GM18861 (cell line): Measurements from ENCODE around the gene GPC6.
"Not testable (repeated sequence)": the region's sequence is repeated elsewhere in the genome, so short reads cannot be mapped to it uniquely, and the experiment has no call there.

Experiments
- ATAC-seq: cut with Tn5 transposase; IDR thresholded peaks from one replicate; pipeline ENCODE4 v1.9.1; 2021; ENCODE audit not compliant: unreplicated experiment

GPC6 gene

DNA sequence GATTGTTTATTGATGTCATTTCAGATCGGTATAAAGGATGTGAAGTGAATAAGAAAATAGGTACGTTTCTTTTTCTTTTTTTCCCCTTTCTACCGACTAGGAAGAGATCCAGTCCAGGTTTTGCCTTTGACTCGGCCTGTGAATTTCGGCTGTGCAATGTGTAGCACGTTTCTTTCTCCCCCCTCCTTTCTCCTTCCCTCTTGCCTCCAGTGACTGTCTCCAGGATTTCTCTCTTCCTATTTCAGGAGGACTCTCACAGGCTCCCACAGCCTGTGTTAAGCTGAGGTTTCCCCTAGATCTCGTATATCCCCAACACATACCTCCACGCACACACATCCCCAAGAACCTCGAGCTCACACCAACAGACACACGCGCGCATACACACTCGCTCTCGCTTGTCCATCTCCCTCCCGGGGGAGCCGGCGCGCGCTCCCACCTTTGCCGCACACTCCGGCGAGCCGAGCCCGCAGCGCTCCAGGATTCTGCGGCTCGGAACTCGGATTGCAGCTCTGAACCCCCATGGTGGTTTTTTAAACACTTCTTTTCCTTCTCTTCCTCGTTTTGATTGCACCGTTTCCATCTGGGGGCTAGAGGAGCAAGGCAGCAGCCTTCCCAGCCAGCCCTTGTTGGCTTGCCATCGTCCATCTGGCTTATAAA is at the start of gene GPC6:
Gene GPC6, plus strand, starts transcription at position 185 of the 657 bp plus-strand sequence.
- ATAC-seq: no peak

DNA sequence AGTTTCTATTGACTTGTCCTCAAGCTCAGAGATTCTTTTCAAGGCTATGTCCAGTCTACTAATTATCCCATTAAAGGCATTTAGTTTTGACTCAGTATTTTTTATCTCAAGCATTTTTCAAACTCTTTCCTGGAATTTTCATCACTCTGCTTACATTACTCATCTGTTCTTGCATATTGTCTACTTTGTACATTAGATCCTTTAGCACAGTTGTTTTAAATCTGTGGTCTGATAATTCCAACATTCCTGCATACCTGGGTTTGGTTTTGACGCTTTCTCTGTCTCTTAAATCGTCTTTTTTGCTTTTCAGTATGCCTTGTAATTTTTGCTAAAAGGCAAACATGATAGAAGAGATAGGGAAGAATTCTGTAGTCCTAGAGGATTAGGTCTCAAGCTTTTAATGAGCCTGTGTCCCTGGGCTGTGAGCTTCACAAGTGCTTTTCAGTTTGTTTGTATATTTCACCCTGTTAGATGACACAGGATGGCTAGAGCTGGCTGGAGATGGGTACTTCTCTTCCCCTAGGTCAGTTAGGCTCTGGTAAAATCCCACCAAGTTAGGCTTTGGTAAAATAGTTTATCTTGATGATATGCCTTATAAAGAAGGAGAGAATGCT is 46.1 kb upstream of the GPC6 start:
- ATAC-seq: no peak

GRCh38 chr13:93182406-93182805 is 44.2 kb upstream of the GPC6 start:
- no peak for ATAC-seq

DNA sequence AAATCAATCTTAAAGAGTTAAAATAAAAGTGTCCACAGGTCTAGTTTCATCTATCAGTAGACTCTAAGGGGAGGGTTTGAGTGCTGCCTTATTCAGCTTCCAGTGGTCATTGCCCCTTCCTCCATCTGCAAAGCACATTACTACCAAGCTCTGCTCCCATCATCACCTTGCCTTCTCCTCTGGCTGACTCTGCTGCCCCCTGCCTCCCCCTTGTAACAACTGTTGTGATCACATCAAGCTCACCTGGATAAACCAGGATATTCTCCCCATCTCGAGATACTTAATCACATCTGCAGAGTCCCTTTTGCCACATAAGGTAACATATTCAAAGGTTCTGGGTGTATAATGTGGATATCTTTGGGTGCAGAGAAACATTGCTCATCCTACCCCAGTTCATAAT is 43.3 kb upstream of the GPC6 start:
- no peak for ATAC-seq

GRCh38 chr13:93190006-93190405 is 36.6 kb upstream of the GPC6 start:
- ATAC-seq: no peak

DNA sequence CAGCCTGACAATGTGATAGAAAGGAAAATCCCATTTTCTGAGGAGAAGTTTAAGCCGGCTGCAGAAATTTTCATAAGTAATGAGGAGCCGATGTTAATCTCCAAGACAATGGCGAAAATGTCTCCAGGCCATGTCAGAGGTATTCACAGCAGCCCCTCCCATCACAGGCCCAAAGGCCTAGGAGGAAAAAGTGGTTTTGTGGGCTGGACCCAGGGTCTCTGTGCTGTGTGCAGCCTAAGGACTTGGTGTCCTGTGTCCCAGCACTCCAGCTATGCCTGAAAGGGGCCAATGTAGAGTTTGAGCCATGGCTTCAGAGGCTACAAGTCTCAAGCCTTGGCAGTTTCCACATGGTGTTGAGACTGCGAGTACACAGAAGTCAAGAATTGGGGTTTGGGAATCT is 32.9 kb upstream of the GPC6 start:
- no peak for ATAC-seq

GRCh38 chr13:93199856-93200255 is 26.8 kb upstream of the GPC6 start:
- no peak for ATAC-seq

DNA sequence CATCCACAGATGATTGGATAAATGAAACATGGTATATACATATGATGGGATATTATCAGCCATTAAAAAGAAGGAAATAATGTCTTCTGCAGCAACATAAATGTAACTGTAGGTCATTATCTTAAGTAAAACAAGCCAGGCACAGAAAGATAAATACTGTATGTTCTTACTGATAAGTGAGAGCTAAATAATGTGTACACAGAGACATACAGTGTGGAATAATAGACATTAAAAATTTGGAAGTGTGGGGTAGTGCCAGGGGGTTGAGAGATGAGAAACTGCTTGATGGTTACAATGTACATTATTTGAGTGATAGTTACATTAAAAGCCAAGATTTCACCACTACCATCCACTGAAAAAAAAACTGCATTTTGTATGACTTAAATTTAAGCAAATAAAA is 26.0 kb upstream of the GPC6 start:
- ATAC-seq: no peak

DNA sequence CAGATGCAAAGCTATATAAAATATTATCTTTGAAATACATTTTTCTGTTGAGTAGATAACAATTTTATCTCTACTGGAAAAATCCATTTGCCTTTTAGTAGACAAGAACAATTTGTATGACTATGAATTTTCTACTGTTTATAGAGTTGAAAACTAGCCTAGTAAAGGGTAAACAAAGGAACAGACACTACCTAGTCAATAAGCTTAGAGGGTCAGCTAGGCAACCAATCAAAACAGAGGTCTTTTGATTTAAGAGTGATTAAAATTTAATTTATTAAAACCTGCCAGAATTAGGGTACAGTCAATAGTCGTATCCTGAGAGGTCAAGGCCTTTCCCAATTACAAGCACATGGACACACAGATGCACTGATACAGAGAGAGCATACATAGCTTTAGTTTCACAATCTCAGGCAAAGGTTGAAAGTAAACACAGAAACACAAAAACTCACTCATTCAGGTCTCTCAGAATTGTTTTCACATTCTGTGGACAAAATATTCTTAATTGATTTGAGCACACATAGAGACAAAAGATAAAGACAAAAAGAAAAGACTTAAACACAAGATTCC is 24.5 kb upstream of the GPC6 start:
- ATAC-seq: no peak

GRCh38 chr13:93206778-93207392 is 19.7 kb upstream of the GPC6 start:
- ATAC-seq: not testable (repeated sequence)

DNA sequence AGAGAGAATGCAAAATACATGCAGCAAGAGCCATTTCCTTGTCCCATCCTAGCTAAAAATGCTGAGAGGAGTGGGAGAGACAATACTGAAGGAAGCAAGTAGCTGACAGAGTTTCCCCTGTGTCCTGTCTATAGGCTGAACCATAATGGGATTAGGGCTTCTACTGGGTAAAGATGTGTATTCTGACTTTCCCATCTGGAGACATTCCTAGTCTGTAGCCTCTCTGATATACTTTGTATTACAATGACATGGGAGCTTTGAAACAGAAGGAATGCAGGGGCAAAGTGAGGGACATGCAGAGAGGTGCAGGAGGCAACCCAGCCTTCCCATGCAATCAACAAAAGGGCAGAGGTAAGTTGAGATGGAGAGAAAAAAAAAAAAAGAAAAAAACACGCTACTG is 10.5 kb upstream of the GPC6 start:
- no peak for ATAC-seq

- ATAC-seq: no peak
Observed at GRCh38 chr13:93217721-93218261, 8.8 kb upstream of the GPC6 start.

GRCh38 chr13:93218583-93218982 is 8.0 kb upstream of the GPC6 start:
- ATAC-seq: no peak

DNA sequence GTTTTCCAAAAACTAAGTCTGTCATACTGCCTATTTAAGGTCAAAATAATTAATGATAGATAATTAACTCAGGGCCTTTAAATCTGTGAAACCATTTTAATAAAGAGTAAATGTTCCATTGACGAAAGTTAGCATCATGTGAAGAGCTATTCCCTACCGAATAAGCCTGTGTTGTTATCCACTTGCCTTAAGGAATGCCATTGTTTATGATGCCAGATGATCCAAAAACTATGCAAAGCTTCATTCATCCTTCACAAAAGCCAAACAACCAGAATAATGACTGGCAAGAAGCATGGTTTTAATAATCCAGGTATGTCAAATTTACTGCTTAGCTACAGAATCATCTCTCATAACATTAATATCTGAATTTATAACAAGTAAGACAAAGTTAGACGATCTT is 6.5 kb upstream of the GPC6 start:
- no peak for ATAC-seq

GRCh38 chr13:93222976-93223375 is 3.6 kb upstream of the GPC6 start:
- no peak for ATAC-seq

DNA sequence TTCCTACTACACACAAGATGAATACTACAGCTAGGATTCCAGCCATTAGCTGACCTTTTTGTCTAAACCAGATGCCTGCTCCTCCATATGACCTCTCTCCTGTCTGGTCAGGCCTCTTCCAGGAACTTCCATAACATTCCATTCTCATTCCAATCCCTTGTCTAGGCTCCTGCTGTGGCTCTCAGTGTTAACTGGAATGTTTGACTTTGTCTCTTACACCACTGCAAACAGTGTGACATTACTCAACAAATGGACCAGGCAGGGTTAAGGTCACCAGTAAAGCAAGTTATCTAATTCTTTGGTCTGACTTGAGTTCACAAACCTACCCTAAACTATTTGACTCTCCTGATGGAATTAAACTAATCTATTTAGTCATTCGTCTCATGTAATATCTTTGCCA is 2.1 kb upstream of the GPC6 start:
- no peak for ATAC-seq

GRCh38 chr13:93225610-93226009 is 997 bp upstream of the GPC6 start:
- no peak for ATAC-seq

GRCh38 chr13:93226065-93226622 is 463 bp upstream of the GPC6 start:
- ATAC-seq: no peak

DNA sequence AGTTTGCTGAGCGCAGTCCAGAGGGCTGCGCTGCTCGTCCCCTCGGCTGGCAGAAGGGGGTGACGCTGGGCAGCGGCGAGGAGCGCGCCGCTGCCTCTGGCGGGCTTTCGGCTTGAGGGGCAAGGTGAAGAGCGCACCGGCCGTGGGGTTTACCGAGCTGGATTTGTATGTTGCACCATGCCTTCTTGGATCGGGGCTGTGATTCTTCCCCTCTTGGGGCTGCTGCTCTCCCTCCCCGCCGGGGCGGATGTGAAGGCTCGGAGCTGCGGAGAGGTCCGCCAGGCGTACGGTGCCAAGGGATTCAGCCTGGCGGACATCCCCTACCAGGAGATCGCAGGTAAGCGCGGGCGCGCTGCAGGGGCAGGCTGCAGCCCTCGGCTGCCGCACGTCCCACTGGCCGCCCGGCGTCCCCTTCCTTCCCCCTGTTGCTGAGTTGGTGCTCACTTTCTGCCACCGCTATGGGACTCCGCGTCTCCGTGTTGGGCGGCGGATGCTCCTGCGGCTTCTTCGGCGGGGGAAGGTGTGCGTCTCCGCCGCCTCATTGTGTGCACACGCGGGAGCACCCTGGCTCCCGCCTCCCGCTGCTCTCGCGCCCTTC is 772 bp downstream of the GPC6 start:
- no peak for ATAC-seq

DNA sequence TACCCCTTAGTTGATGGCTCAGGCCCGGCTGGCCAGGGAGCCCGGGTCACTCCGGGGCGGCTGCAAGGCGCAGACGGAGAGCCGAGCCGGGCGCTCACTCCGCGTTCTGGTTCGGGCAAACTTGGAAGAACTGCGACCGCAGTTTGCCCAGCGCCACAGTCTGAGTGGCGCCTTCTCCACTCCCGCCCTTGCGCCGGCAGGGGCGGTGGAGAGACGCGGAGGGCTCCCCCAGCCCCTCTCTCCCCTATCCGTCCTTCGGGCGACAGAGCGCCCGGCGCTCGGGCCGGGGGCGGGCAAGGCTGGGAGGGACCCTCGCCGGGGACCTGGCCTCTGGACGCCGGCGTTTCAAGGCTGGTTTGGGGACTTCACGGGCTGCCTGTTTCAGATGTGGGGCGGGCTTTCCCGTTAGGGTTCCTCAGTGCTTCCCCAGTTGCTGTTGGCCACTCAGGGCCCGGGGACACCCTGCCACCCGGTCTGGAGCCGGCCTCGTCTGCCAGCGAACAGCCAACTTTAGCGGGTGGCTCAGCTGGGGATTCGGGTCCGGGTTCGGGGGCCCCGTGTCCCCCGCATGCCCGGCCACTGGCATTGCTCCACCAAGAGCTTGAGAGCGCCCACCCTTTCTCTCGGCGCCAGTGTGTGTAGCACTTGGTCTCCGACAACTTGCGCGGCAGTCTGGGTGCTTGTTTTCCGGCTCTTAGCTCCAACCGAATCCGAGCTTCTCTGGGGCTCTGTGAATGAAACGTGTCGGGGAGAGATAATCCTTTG is 1.5 kb downstream of the GPC6 start:
- no peak for ATAC-seq

DNA sequence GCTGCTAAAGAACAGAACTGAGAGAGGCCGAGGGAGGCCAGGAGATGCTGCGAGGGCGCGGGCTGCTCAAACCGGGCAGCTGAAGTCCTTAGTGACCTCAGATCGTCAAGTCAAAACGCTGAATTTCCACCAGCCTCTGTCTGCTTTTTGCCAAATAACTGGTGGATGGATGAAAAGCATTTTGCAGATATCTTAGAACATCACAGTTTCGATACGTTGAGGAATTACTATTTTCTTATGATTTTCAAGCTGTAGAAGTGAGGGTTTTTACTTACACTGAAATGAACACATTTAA is 2.0 kb downstream of the GPC6 start:
- ATAC-seq: no peak
